Natural killer cell (primary cell): ENCODE data around the gene TPSB2. TPM values are rescaled to one million over a fixed set of nuclear protein-coding genes. Genes with fewer than 3 reads are reported as not detected.

Source experiments
- ATAC-seq, 3 donors: fragments of 150-1000 bp in 2 of 3; fragments of 200-7000 bp in 1 of 3; cut with Tn5 transposase; 1 replicate in 1 of 3; 2 replicates in 2 of 3; pipeline ENCODE4 v1.10.0; 2021; ENCODE audit warnings: mild to moderate bottlenecking in 2 of 3, moderate library complexity in 2 of 3
- DNase-seq, 2 donors: peaks; one replicate each; pipeline versions ENCODE4 v3.0.0 to v3.0.0-alpha.2; 2013 to 2021; ENCODE audit warnings: mixed read lengths in 1 of 2
- H3K27ac ChIP-seq: one replicate; pipeline ENCODE4 v1.5.1; 2013; ENCODE audit warnings: mild to moderate bottlenecking, low read length
- H3K27me3 ChIP-seq: one replicate; pipeline ENCODE4 v1.6.1; 2013; ENCODE audit warnings: low read length; ENCODE audit not compliant: control insufficient read depth, insufficient read depth
- H3K36me3 ChIP-seq: one replicate; pipeline ENCODE4 v1.6.1; 2013; ENCODE audit warnings: low read length; ENCODE audit not compliant: control insufficient read depth, insufficient read depth
- H3K4me1 ChIP-seq: one replicate; pipeline ENCODE4 v1.6.1; 2013; ENCODE audit warnings: low read length; ENCODE audit not compliant: control insufficient read depth, insufficient read depth
- H3K4me3 ChIP-seq: one replicate; pipeline ENCODE4 v1.5.1; 2013; ENCODE audit warnings: low read length
- H3K9me3 ChIP-seq: one replicate; pipeline ENCODE4 v1.6.1; 2013; ENCODE audit warnings: low read length; ENCODE audit not compliant: control insufficient read depth, insufficient read depth
- H3K27ac Mint-ChIP-seq, 2 donors: one replicate each; pipeline ENCODE4 v1.8.0; 2022; ENCODE audit warnings: mild to moderate bottlenecking in 2 of 2, mixed read lengths in 2 of 2, moderate library complexity in 1 of 2
- H3K27me3 Mint-ChIP-seq, 2 donors: one replicate each; pipeline ENCODE4 v1.8.0; 2022; ENCODE audit warnings: low read depth in 2 of 2, mixed read lengths in 2 of 2
- H3K36me3 Mint-ChIP-seq: one replicate; pipeline ENCODE4 v1.8.0; 2022; ENCODE audit warnings: mixed read lengths
- H3K4me1 Mint-ChIP-seq, 2 donors: one replicate each; pipeline ENCODE4 v1.8.0; 2022; ENCODE audit warnings: mixed read lengths in 2 of 2
- H3K4me3 Mint-ChIP-seq: one replicate; pipeline ENCODE4 v1.8.0; 2022; ENCODE audit warnings: mild to moderate bottlenecking, moderate library complexity, mixed read lengths
- H3K9me3 Mint-ChIP-seq, 2 donors: one replicate each; pipeline ENCODE4 v1.8.0; 2022; ENCODE audit warnings: mixed read lengths in 2 of 2
- WGBS: methylation state at CpG from one replicate; pipeline ENCODE4 v1.1.7; 2013; ENCODE audit warnings: missing lambda C conversion rate; ENCODE audit not compliant: insufficient coverage; 5-methylcytosine and 5-hydroxymethylcytosine counted together
- intact Hi-C: fragments of 100-400 bp; cut with micrococcal nuclease; formaldehyde crosslinking; loops from one replicate; pipeline ENCODE4 v1.14.2; 2022
- total RNA-seq, 4 donors: library from RNA; stranded (reverse); fragments of 120-200 nt in 1 of 4; gene quantifications; one replicate each; pipeline versions ENCODE4 v1.2.3 to v1.2.4, GENCODE V29; 2013 to 2022
- TF ChIP-seq, protein P1 (sequence below): fragments of 200-600 bp; IDR thresholded peaks from one replicate; pipeline ENCODE4 v1.8.0; 2022; ENCODE audit warnings: antibody characterized with exemption

The TPSB2 gene
- total RNA-seq, 3 donors from 2014 or later (not counting 1 experiment from before 2014, with no cell fraction given): 12.6 TPM; not detected in 2

GRCh38 chr16:1210461-1210860 lies 19.5 kb downstream of the TPSB2 start:
- H3K4me1 Mint-ChIP-seq: no peaks in the 10 kb centered on the region
- TF ChIP-seq, protein P1, sequence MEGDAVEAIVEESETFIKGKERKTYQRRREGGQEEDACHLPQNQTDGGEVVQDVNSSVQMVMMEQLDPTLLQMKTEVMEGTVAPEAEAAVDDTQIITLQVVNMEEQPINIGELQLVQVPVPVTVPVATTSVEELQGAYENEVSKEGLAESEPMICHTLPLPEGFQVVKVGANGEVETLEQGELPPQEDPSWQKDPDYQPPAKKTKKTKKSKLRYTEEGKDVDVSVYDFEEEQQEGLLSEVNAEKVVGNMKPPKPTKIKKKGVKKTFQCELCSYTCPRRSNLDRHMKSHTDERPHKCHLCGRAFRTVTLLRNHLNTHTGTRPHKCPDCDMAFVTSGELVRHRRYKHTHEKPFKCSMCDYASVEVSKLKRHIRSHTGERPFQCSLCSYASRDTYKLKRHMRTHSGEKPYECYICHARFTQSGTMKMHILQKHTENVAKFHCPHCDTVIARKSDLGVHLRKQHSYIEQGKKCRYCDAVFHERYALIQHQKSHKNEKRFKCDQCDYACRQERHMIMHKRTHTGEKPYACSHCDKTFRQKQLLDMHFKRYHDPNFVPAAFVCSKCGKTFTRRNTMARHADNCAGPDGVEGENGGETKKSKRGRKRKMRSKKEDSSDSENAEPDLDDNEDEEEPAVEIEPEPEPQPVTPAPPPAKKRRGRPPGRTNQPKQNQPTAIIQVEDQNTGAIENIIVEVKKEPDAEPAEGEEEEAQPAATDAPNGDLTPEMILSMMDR: no peak
- no peak overlapping the region for H3K4me3 Mint-ChIP-seq
- DNase-seq (no peak), ATAC-seq (no peak)
- Histone ChIP-seq H3K4me1 (peaks cover 15% of the 10 kb centered on the region), H3K27me3 (no peaks in the 10 kb centered on the region), H3K27ac (no peak overlapping the region), H3K4me3 (no peak overlapping the region), H3K36me3 (no peaks in the 10 kb centered on the region), H3K9me3 (no peaks in the 10 kb centered on the region)
- intact Hi-C loops: no loop called here
- WGBS: 89% methylated on average over 20 of the region's 23 CpGs
- no peaks in the 10 kb centered on the region for H3K36me3 Mint-ChIP-seq
- H3K27ac Mint-ChIP-seq: no peak overlapping the region
- no peaks in the 10 kb centered on the region for H3K9me3 Mint-ChIP-seq
- no peaks in the 10 kb centered on the region for H3K27me3 Mint-ChIP-seq

- Histone ChIP-seq H3K27me3 (no peaks in the 10 kb centered on the region), H3K4me1 (peaks cover 15% of the 10 kb centered on the region), H3K27ac (no peak overlapping the region), H3K4me3 (no peak overlapping the region), H3K9me3 (no peaks in the 10 kb centered on the region), H3K36me3 (no peaks in the 10 kb centered on the region)
- ATAC-seq (no peak), DNase-seq (no peak)
- TF ChIP-seq, protein P1: no peak
- no peak overlapping the region for H3K4me3 Mint-ChIP-seq
- intact Hi-C loops: no loop called here
- H3K27me3 Mint-ChIP-seq: no peaks in the 10 kb centered on the region
- H3K4me1 Mint-ChIP-seq: no peaks in the 10 kb centered on the region
- no peaks in the 10 kb centered on the region for H3K9me3 Mint-ChIP-seq
- 95% methylated on average over 43 of the region's 43 CpGs for WGBS
- H3K27ac Mint-ChIP-seq: no peak overlapping the region
- no peaks in the 10 kb centered on the region for H3K36me3 Mint-ChIP-seq
Measured at GRCh38 chr16:1209081-1209480, 20.9 kb downstream of the TPSB2 start.

- intact Hi-C loops: no loop called here
- Mint-ChIP-seq H3K27ac (peak overlapping the region; percentile 45 to 75), H3K4me3 (peak overlapping the region; percentile 59), H3K9me3 (no peaks in the 10 kb centered on the region), H3K4me1 (no peaks in the 10 kb centered on the region), H3K36me3 (no peaks in the 10 kb centered on the region), H3K27me3 (no peaks in the 10 kb centered on the region)
- TF ChIP-seq, protein P1: no peak
- Histone ChIP-seq H3K9me3 (no peaks in the 10 kb centered on the region), H3K36me3 (no peaks in the 10 kb centered on the region), H3K4me3 (no peak overlapping the region), H3K27me3 (no peaks in the 10 kb centered on the region), H3K27ac (peak overlapping the region; percentile 48), H3K4me1 (peaks cover 15% of the 10 kb centered on the region)
- DNase-seq (peak in 1 of 2 donors; percentile 38), ATAC-seq (peak in 2 of 3 donors; percentile 81 to 86)
- WGBS: 67% methylated on average over 22 of the region's 22 CpGs
Measured at GRCh38 chr16:1208239-1208830, 21.6 kb downstream of the TPSB2 start.

GRCh38 chr16:1206786-1207185 lies 23.2 kb downstream of the TPSB2 start:
- Mint-ChIP-seq H3K36me3 (no peaks in the 10 kb centered on the region), H3K4me1 (no peaks in the 10 kb centered on the region), H3K4me3 (no peak overlapping the region), H3K9me3 (no peaks in the 10 kb centered on the region), H3K27me3 (no peaks in the 10 kb centered on the region), H3K27ac (no peak overlapping the region)
- H3K9me3 ChIP-seq: no peaks in the 10 kb centered on the region
- WGBS: 76% methylated on average over 11 of the region's 16 CpGs
- peaks cover 15% of the 10 kb centered on the region for H3K4me1 ChIP-seq
- H3K4me3 ChIP-seq: no peak overlapping the region
- TF ChIP-seq, protein P1: no peak
- H3K27ac ChIP-seq: no peak overlapping the region
- no peaks in the 10 kb centered on the region for H3K36me3 ChIP-seq
- ATAC-seq (no peak), DNase-seq (peak in 1 of 2 donors; percentile 39)
- intact Hi-C loops: no loop called here
- no peaks in the 10 kb centered on the region for H3K27me3 ChIP-seq
